ENCODE results near the gene SASH3.

The SASH3 gene

DNA sequence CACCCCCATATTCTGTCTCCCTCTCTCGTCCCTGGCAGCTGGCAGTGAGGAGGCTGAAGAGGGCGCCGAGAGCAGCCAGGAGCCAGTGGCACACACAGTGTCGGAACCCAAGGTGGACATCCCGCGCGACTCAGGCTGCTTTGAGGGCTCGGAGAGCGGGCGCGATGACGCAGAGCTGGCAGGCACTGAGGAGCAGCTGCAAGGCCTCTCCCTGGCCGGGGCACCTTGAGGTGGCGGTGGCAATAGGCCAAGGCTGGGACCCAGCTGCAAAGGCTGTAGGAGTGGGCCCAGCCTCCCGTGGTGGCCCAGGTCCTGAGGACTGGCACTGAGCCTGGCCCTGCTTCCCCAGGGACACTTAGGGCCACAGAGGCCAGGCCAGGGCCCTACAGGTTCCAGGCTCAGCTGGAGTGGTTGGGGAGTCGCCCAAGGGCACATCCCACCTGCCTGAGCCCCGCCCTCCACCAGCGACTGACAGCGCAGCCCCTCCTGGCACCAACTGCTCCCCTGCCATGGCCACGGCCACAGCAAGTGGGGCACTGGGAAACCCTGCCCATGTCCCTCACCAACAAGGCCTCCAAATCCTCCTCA lies 13.9 kb downstream of the SASH3 start:
- TF ChIP-seq ZBTB7A (IDR thresholded peaks at IDR 0.05; ENCODE audit: low read depth): no peak
- no peak for TF ChIP-seq RAD21 (IDR thresholded peaks at IDR 0.05; ENCODE audit: low read depth)
- no peak for TF ChIP-seq TCF12 (IDR thresholded peaks at IDR 0.05; ENCODE audit: low read depth)
- TF ChIP-seq, protein P1, sequence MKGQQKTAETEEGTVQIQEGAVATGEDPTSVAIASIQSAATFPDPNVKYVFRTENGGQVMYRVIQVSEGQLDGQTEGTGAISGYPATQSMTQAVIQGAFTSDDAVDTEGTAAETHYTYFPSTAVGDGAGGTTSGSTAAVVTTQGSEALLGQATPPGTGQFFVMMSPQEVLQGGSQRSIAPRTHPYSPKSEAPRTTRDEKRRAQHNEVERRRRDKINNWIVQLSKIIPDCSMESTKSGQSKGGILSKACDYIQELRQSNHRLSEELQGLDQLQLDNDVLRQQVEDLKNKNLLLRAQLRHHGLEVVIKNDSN (IDR thresholded peaks at IDR 0.05): no peak
- no peak for TF ChIP-seq EGR1 (IDR thresholded peaks at IDR 0.05)
- no peak for TF ChIP-seq CEBPB (IDR thresholded peaks at IDR 0.05)
- TF ChIP-seq FOXM1 (IDR thresholded peaks at IDR 0.05; ENCODE audit: borderline replicate concordance, low read depth): no peak
- no peak for TF ChIP-seq EP300 (IDR thresholded peaks at IDR 0.05; ENCODE audit: borderline replicate concordance)
- TF ChIP-seq YY1 (IDR thresholded peaks at IDR 0.05; ENCODE audit: low read depth): no peak
- TF ChIP-seq, protein P2, sequence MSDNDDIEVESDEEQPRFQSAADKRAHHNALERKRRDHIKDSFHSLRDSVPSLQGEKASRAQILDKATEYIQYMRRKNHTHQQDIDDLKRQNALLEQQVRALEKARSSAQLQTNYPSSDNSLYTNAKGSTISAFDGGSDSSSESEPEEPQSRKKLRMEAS (IDR thresholded peaks at IDR 0.05): no peak
- no peak for TF ChIP-seq TEAD4 (IDR thresholded peaks at IDR 0.05)
- no peak for TF ChIP-seq TAF1 (IDR thresholded peaks at IDR 0.05; ENCODE audit: low read depth)

DNA sequence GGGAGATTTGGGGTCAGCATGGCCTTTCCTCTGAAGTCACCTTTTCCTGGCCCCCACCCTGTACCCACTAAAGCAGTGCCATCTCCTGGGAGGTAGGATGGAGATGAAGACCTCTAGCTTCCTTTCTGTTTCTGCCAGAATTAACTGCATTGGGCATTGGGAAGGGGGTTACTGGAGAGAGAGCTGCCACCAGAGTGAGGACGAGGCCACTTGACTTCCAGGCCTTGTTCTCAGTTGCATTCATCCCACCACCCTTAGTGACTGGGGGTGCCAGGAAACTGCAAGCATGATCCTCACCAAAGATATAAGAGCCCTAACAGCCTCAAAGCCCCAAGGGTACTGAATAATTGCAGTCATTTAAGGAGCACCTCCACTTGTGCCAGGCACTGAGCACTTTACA lies 15.8 kb downstream of the SASH3 start:
- TF ChIP-seq TCF12 (IDR thresholded peaks at IDR 0.05; ENCODE audit: low read depth) (no peak), EGR1 (IDR thresholded peaks at IDR 0.05) (no peak), CEBPB (IDR thresholded peaks at IDR 0.05) (no peak), NFIC (IDR thresholded peaks at IDR 0.05) (no peak), EP300 (IDR thresholded peaks at IDR 0.05; ENCODE audit: borderline replicate concordance) (no peak), TEAD4 (IDR thresholded peaks at IDR 0.05) (no peak)
- TF ChIP-seq, protein P3, sequence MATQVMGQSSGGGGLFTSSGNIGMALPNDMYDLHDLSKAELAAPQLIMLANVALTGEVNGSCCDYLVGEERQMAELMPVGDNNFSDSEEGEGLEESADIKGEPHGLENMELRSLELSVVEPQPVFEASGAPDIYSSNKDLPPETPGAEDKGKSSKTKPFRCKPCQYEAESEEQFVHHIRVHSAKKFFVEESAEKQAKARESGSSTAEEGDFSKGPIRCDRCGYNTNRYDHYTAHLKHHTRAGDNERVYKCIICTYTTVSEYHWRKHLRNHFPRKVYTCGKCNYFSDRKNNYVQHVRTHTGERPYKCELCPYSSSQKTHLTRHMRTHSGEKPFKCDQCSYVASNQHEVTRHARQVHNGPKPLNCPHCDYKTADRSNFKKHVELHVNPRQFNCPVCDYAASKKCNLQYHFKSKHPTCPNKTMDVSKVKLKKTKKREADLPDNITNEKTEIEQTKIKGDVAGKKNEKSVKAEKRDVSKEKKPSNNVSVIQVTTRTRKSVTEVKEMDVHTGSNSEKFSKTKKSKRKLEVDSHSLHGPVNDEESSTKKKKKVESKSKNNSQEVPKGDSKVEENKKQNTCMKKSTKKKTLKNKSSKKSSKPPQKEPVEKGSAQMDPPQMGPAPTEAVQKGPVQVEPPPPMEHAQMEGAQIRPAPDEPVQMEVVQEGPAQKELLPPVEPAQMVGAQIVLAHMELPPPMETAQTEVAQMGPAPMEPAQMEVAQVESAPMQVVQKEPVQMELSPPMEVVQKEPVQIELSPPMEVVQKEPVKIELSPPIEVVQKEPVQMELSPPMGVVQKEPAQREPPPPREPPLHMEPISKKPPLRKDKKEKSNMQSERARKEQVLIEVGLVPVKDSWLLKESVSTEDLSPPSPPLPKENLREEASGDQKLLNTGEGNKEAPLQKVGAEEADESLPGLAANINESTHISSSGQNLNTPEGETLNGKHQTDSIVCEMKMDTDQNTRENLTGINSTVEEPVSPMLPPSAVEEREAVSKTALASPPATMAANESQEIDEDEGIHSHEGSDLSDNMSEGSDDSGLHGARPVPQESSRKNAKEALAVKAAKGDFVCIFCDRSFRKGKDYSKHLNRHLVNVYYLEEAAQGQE (IDR thresholded peaks at IDR 0.05; ENCODE audit: low read depth): no peak
- TF ChIP-seq, protein P1 (IDR thresholded peaks at IDR 0.05): no peak

DNA sequence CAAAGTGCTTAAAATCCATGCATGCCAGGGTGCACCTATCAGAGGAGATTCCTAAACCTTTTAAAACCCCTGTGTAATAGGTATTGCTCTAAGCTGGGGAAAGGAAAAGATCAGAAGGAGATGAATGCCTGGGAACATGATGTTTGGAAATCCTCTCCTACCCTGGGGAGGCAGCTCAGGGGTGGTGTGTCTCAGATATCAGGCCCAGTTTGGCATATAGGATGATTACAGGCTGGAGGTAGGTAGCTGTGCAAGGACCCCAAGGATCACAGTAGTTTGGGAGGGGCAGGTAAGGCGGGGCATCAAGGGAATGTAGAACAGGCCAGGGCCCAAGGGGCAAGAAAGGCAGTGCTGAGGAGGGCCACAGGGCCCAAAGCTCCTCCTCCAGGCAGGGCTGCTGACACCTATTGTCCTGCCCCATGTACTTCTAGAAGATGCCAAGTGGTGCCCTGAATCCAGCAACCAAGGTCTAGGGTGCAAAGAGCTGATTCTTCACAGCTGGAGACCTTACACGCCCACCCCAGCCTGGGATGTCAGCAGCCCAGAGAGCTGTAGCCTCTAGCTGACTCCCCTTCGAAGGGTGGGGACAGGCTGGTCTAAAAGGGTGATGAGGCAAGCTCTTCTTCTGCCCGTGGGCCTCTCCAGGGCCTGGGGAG lies 17.6 kb downstream of the SASH3 start:
- TF ChIP-seq YY1 (IDR thresholded peaks at IDR 0.05; ENCODE audit: low read depth): no peak
- TF ChIP-seq, protein P1 (IDR thresholded peaks at IDR 0.05): no peak
- TF ChIP-seq RAD21 (IDR thresholded peaks at IDR 0.05; ENCODE audit: low read depth): no peak
- no peak for TF ChIP-seq ZBTB7A (IDR thresholded peaks at IDR 0.05; ENCODE audit: low read depth)
- TF ChIP-seq TAF1 (IDR thresholded peaks at IDR 0.05; ENCODE audit: low read depth): no peak
- TF ChIP-seq TCF12 (IDR thresholded peaks at IDR 0.05; ENCODE audit: low read depth): no peak
- TF ChIP-seq, protein P3 (IDR thresholded peaks at IDR 0.05; ENCODE audit: low read depth): no peak
- TF ChIP-seq EP300 (IDR thresholded peaks at IDR 0.05; ENCODE audit: borderline replicate concordance): no peak
- no peak for TF ChIP-seq CREB1 (IDR thresholded peaks at IDR 0.05; ENCODE audit: low read depth)
- TF ChIP-seq CEBPB (IDR thresholded peaks at IDR 0.05): no peak
- TF ChIP-seq EGR1 (IDR thresholded peaks at IDR 0.05): no peak
- TF ChIP-seq, protein P2 (IDR thresholded peaks at IDR 0.05): no peak
- no peak for TF ChIP-seq TEAD4 (IDR thresholded peaks at IDR 0.05)

DNA sequence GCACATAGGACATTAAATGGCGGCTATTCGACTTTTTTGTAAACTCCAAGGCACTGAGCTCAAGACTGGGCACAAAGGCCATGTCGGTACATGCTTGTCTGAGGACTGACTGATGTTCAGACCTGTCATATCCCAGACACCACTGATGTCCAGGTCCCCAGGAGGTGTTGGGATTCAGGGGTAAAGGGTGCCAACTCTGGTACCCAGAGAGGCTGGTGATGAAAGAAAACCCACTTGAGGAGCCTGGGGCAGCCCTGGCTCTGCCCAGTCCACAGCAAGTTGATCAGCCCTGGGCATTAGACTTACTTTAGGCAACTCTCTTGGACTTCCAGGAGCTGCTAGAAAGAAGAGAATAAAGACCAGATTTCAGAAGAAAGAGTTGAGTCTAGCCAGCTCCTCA lies 18.7 kb downstream of the SASH3 start:
- TF ChIP-seq, protein P2 (IDR thresholded peaks at IDR 0.05): no peak
- no peak for TF ChIP-seq CREB1 (IDR thresholded peaks at IDR 0.05; ENCODE audit: low read depth)
- TF ChIP-seq, protein P1 (IDR thresholded peaks at IDR 0.05): no peak
- no peak for TF ChIP-seq EGR1 (IDR thresholded peaks at IDR 0.05)
- TF ChIP-seq FOXM1 (IDR thresholded peaks at IDR 0.05; ENCODE audit: borderline replicate concordance, low read depth): no peak
- TF ChIP-seq NFIC (IDR thresholded peaks at IDR 0.05): no peak
- no peak for TF ChIP-seq RAD21 (IDR thresholded peaks at IDR 0.05; ENCODE audit: low read depth)
- no peak for TF ChIP-seq TCF12 (IDR thresholded peaks at IDR 0.05; ENCODE audit: low read depth)

DNA sequence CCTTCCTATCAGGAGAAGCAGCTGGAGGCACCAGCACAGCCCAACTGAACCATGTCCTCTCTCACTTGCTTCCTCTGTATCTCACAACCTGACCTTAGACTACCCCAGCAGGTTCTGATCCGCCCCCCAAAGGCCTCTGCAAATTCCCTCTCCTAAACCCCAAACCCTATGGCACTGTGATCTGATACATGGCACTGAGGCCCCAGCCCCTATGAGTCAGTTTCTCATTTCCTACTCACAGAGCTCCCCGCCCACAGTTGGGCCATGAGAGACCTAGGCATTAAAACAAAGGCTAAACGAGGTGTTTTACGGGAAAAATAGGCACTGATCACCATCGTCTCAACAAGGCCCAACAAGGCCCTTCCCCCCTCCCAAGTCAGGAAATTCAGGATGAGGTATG lies 19.1 kb downstream of the SASH3 start:
- TF ChIP-seq NFIC (IDR thresholded peaks at IDR 0.05): no peak
- TF ChIP-seq TAF1 (IDR thresholded peaks at IDR 0.05; ENCODE audit: low read depth): no peak
- TF ChIP-seq, protein P2 (IDR thresholded peaks at IDR 0.05): no peak
- no peak for TF ChIP-seq TEAD4 (IDR thresholded peaks at IDR 0.05)
- TF ChIP-seq, protein P3 (IDR thresholded peaks at IDR 0.05; ENCODE audit: low read depth): no peak
- TF ChIP-seq ZBTB7A (IDR thresholded peaks at IDR 0.05; ENCODE audit: low read depth): no peak
- TF ChIP-seq EP300 (IDR thresholded peaks at IDR 0.05; ENCODE audit: borderline replicate concordance): no peak
- TF ChIP-seq CEBPB (IDR thresholded peaks at IDR 0.05): no peak
- TF ChIP-seq FOXM1 (IDR thresholded peaks at IDR 0.05; ENCODE audit: borderline replicate concordance, low read depth): no peak
- TF ChIP-seq, protein P1 (IDR thresholded peaks at IDR 0.05): no peak
- TF ChIP-seq TCF12 (IDR thresholded peaks at IDR 0.05; ENCODE audit: low read depth): no peak
- TF ChIP-seq YY1 (IDR thresholded peaks at IDR 0.05; ENCODE audit: low read depth): no peak
- no peak for TF ChIP-seq EGR1 (IDR thresholded peaks at IDR 0.05)
- no peak for TF ChIP-seq RAD21 (IDR thresholded peaks at IDR 0.05; ENCODE audit: low read depth)
- no peak for TF ChIP-seq CREB1 (IDR thresholded peaks at IDR 0.05; ENCODE audit: low read depth)
